Esophagus squamous epithelium (tissue), 4 donors: ENCODE data around the gene CCND2.
A peak's percentile ranks its signal among the peaks of the same experiment; 100 is the strongest.

Experiments used
- POLR2A ChIP-seq, 4 donors: fragments of 450-650 bp; IDR thresholded peaks; one replicate each; pipeline ENCODE4 v1.6.1; 2017; ENCODE audit warnings: antibody characterized with exemption in 4 of 4, mild to moderate bottlenecking in 4 of 4, moderate library complexity in 3 of 4
- TF ChIP-seq, protein P1 (sequence below), 6 experiments: fragments of 450-650 bp in 4 of 6; fragments of 200-600 bp in 2 of 6; sonication (generic) in 2 of 6; IDR thresholded peaks; one replicate each; pipeline ENCODE4 v1.5.1; 2016 to 2019; ENCODE audit warnings: antibody characterized with exemption in 6 of 6, mild to moderate bottlenecking in 4 of 6, moderate library complexity in 4 of 6

GRCh38 chr12:4276524-4277204, 3.1 kb downstream of the CCND2 start:
- TF ChIP-seq, protein P1, sequence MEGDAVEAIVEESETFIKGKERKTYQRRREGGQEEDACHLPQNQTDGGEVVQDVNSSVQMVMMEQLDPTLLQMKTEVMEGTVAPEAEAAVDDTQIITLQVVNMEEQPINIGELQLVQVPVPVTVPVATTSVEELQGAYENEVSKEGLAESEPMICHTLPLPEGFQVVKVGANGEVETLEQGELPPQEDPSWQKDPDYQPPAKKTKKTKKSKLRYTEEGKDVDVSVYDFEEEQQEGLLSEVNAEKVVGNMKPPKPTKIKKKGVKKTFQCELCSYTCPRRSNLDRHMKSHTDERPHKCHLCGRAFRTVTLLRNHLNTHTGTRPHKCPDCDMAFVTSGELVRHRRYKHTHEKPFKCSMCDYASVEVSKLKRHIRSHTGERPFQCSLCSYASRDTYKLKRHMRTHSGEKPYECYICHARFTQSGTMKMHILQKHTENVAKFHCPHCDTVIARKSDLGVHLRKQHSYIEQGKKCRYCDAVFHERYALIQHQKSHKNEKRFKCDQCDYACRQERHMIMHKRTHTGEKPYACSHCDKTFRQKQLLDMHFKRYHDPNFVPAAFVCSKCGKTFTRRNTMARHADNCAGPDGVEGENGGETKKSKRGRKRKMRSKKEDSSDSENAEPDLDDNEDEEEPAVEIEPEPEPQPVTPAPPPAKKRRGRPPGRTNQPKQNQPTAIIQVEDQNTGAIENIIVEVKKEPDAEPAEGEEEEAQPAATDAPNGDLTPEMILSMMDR (IDR thresholded peaks at IDR 0.05), result peak; percentile 88 to 94 (median 93)
- TF ChIP-seq POLR2A (IDR thresholded peaks at IDR 0.05), result no peak
